ENCODE data around the gene SPAG17.

- TF ChIP-seq CTCF (optimal IDR thresholded peaks at IDR 0.05 in 1 of 3, IDR thresholded peaks at IDR 0.05 in 1 of 3, conservative IDR thresholded peaks at IDR 0.05 in 1 of 3; ENCODE audit: extremely low read depth in 1 of 3, insufficient read depth in 2 of 3, low read length in 3 of 3) (no peak), EZH2 (IDR thresholded peaks at IDR 0.05; ENCODE audit: low read length) (no peak)
Measured at GRCh38 chr1:117932576-117932975, 252.5 kb downstream of the SPAG17 start.
